OCI-LY7 (cell line): ENCODE data around the gene ZFYVE26. TPM values are rescaled to one million over a fixed set of nuclear protein-coding genes. Genes with fewer than 3 reads are reported as not detected.
A peak's percentile ranks its signal among the peaks of the same experiment; 100 is the strongest.
"Not testable (repeated sequence)": the region's sequence is repeated elsewhere in the genome, so short reads cannot be mapped to it uniquely, and the experiment has no call there.

Source experiments
- BruUV-seq: library from RNA; stranded (reverse); fragments of 400-500 nt; replicated peaks from 2 replicates; lab custom pipeline; 2021; lab: Mats Ljungman, UMichigan
- CTCF ChIA-PET: fragments of 300-600 bp; sonication (Branson Sonifier 250); formaldehyde crosslinking; loops from one replicate; lab custom pipeline; 2022; ENCODE audit warnings: antibody characterized with exemption; ENCODE audit not compliant: unreplicated experiment; lab: Charles Lee
- POLR2A ChIA-PET: fragments of 300-600 bp; sonication (Branson Sonifier 250); formaldehyde crosslinking; loops from one replicate; lab custom pipeline; 2022; ENCODE audit warnings: antibody characterized with exemption; lab: Charles Lee
- DNase-seq: peaks from one replicate; pipeline ENCODE4 v3.0.0-alpha.2; 2015; ENCODE audit warnings: low spot score
- H2AFZ ChIP-seq: fragments of 200-600 bp; sonication (generic), shearing (Covaris generic); 2 replicates; pipeline ENCODE4 v1.6.1; 2014; ENCODE audit warnings: mild to moderate bottlenecking, antibody characterized with exemption, low read length, moderate library complexity
- H3K27ac ChIP-seq: fragments of 200-600 bp; sonication (generic); 2 replicates; pipeline ENCODE4 v1.5.1; 2014; ENCODE audit warnings: mixed run types, low read depth, mild to moderate bottlenecking, moderate library complexity, low read length, inconsistent platforms; ENCODE audit not compliant: poor library complexity, severe bottlenecking
- H3K36me3 ChIP-seq: fragments of 200-600 bp; sonication (generic); 2 replicates; pipeline ENCODE4 v1.6.1; 2014; ENCODE audit warnings: mild to moderate bottlenecking, antibody characterized with exemption, low read length, moderate library complexity, mixed read lengths; ENCODE audit not compliant: insufficient read depth
- H3K4me1 ChIP-seq: fragments of 200-600 bp; sonication (generic); 2 replicates; pipeline ENCODE4 v1.5.1; 2014; ENCODE audit warnings: mild to moderate bottlenecking, low read length; ENCODE audit not compliant: insufficient read depth, poor library complexity, severe bottlenecking
- H3K4me2 ChIP-seq: fragments of 200-600 bp; sonication (generic); 2 replicates; pipeline ENCODE4 v1.6.1; 2014; ENCODE audit warnings: mild to moderate bottlenecking, low read length
- H3K4me3 ChIP-seq: fragments of 200-600 bp; sonication (generic); 2 replicates; pipeline ENCODE4 v1.5.1; 2014; ENCODE audit warnings: mild to moderate bottlenecking, low read depth, low read length; ENCODE audit not compliant: poor library complexity, severe bottlenecking
- H3K79me2 ChIP-seq: fragments of 200-600 bp; sonication (generic); 2 replicates; pipeline ENCODE4 v1.6.1; 2016; ENCODE audit warnings: low read depth, mild to moderate bottlenecking, low read length, moderate library complexity, mixed read lengths; ENCODE audit not compliant: insufficient read depth
- H3K9me2 ChIP-seq: fragments of 200-600 bp; sonication (generic); 2 replicates; pipeline ENCODE4 v1.6.1; 2016; ENCODE audit warnings: mild to moderate bottlenecking, low read length, mixed read lengths; ENCODE audit not compliant: insufficient read depth
- H3K9me3 ChIP-seq: fragments of 200-600 bp; sonication (generic); 2 replicates; pipeline ENCODE4 v1.6.1; 2014; ENCODE audit warnings: mild to moderate bottlenecking, mixed run types, low read length, mixed read lengths
- H4K20me1 ChIP-seq: fragments of 200-600 bp; sonication (generic); 2 replicates; pipeline ENCODE4 v1.6.1; 2014; ENCODE audit warnings: mild to moderate bottlenecking, antibody characterized with exemption, low read length, moderate library complexity, mixed read lengths; ENCODE audit not compliant: insufficient read depth
- EZH2phosphoT487 ChIP-seq: fragments of 200-600 bp; sonication (generic); IDR thresholded peaks from 2 replicates; pipeline ENCODE4 v1.6.1; 2018; ENCODE audit warnings: low read depth, borderline replicate concordance, mild to moderate bottlenecking, mixed run types, antibody characterized with exemption, low read length, moderate library complexity, mixed read lengths
- intact Hi-C: fragments of 100-400 bp; cut with micrococcal nuclease; formaldehyde crosslinking; loops from one replicate; pipeline ENCODE4 v1.10.0; 2022; ENCODE audit not compliant: unreplicated experiment
- total RNA-seq, 2 experiments: library from RNA; depleted of rRNA in 1 of 2; stranded (reverse); fragments of >200 nt in 1 of 2; shearing (Covaris generic) in 1 of 2; gene quantifications; 2 replicates each; pipeline ENCODE4 v1.2.3, GENCODE V29; 2014 to 2022
- TF ChIP-seq, protein P1 (sequence below): fragments of 200-600 bp; sonication (generic); conservative IDR thresholded peaks from 2 replicates; pipeline ENCODE4 v1.5.1; 2014; ENCODE audit warnings: mild to moderate bottlenecking, antibody characterized with exemption, low read length, moderate library complexity, mixed read lengths

The ZFYVE26 gene
- total RNA-seq, 2 experiments from 2014 or later: 12.0 to 22.8 TPM

GRCh38 chr14:67718265-67718664, 98.1 kb downstream of the ZFYVE26 start:
- Histone ChIP-seq H3K36me3 (no peaks in the 10 kb centered on the region), H2AFZ (no peak overlapping the region), H3K9me3 (no peaks in the 10 kb centered on the region), H3K9me2 (no peaks in the 10 kb centered on the region), H3K4me3 (no peak overlapping the region), H3K27ac (no peak overlapping the region), H3K4me1 (no peaks in the 10 kb centered on the region), H3K79me2 (no peaks in the 10 kb centered on the region), H4K20me1 (no peaks in the 10 kb centered on the region), H3K4me2 (no peak overlapping the region)
- ChIA-PET POLR2A (interaction anchor here (0.8 kb wide), 1 partner anchor 129 kb away, joined by 3 read pairs; no protein-coding TSS in a partner anchor), CTCF (no interaction called here)
- no peak for DNase-seq
- intact Hi-C loops: no loop called here
- TF ChIP-seq EZH2phosphoT487: no peak
- TF ChIP-seq, protein P1, sequence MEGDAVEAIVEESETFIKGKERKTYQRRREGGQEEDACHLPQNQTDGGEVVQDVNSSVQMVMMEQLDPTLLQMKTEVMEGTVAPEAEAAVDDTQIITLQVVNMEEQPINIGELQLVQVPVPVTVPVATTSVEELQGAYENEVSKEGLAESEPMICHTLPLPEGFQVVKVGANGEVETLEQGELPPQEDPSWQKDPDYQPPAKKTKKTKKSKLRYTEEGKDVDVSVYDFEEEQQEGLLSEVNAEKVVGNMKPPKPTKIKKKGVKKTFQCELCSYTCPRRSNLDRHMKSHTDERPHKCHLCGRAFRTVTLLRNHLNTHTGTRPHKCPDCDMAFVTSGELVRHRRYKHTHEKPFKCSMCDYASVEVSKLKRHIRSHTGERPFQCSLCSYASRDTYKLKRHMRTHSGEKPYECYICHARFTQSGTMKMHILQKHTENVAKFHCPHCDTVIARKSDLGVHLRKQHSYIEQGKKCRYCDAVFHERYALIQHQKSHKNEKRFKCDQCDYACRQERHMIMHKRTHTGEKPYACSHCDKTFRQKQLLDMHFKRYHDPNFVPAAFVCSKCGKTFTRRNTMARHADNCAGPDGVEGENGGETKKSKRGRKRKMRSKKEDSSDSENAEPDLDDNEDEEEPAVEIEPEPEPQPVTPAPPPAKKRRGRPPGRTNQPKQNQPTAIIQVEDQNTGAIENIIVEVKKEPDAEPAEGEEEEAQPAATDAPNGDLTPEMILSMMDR: no peak
- no TSS peak for BruUV-seq

DNA sequence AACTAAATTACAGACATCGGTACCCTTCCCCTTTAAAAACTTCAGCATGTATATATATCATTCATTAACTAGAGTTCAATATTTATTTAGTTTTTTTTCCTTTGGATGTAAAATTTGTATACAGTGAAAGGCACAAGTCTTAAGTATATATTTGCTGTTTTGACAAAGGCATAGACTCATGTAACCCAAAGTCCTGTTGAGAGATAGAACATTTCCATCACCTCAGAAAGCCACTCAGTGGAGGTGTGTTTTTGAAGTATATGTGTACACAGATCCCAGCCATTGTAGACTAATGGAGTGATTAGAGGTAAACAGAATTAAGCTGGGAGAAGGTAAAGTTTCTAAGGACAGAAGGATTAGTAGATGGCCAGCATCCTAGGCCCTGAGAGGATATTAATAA, 99.3 kb downstream of the ZFYVE26 start:
- no peaks in the 10 kb centered on the region for H3K79me2 ChIP-seq
- POLR2A ChIA-PET: no interaction called here
- no peak overlapping the region for H3K27ac ChIP-seq
- TF ChIP-seq, protein P1: no peak
- TF ChIP-seq EZH2phosphoT487: no peak
- DNase-seq: no peak
- no peak overlapping the region for H2AFZ ChIP-seq
- intact Hi-C loops: no loop called here
- H3K9me3 ChIP-seq: no peaks in the 10 kb centered on the region
- no peaks in the 10 kb centered on the region for H3K9me2 ChIP-seq
- no peaks in the 10 kb centered on the region for H4K20me1 ChIP-seq
- CTCF ChIA-PET: no interaction called here
- H3K4me3 ChIP-seq: no peak overlapping the region
- no peaks in the 10 kb centered on the region for H3K36me3 ChIP-seq
- H3K4me2 ChIP-seq: no peak overlapping the region
- H3K4me1 ChIP-seq: no peaks in the 10 kb centered on the region
- BruUV-seq: no TSS peak

GRCh38 chr14:67710209-67710608, 106.2 kb downstream of the ZFYVE26 start:
- peaks cover 29% of the 10 kb centered on the region; the same call in 1 of the 2 replicates for H3K9me3 ChIP-seq
- H3K79me2 ChIP-seq: no peaks in the 10 kb centered on the region
- intact Hi-C loops: no loop called here
- H4K20me1 ChIP-seq: no peaks in the 10 kb centered on the region
- H3K27ac ChIP-seq: no peak overlapping the region
- H3K9me2 ChIP-seq: no peaks in the 10 kb centered on the region
- no peak for TF ChIP-seq EZH2phosphoT487
- TF ChIP-seq, protein P1: no peak
- ChIA-PET CTCF (no interaction called here), POLR2A (interaction anchor here (0.8 kb wide), 1 partner anchor 12 kb away, joined by 3 read pairs; no protein-coding TSS in a partner anchor)
- peak; percentile 56 for DNase-seq
- H2AFZ ChIP-seq: no peak overlapping the region
- no peaks in the 10 kb centered on the region for H3K36me3 ChIP-seq
- H3K4me2 ChIP-seq: no peak overlapping the region
- H3K4me1 ChIP-seq: no peaks in the 10 kb centered on the region
- no peak overlapping the region for H3K4me3 ChIP-seq
- no TSS peak for BruUV-seq

- intact Hi-C loops: loop anchor here (10.0 kb wide), 2 partner anchors 185 to 545 kb away; no protein-coding TSS in a partner anchor
- BruUV-seq: not testable (repeated sequence)
Measured at GRCh38 chr14:67709796-67710195, 106.6 kb downstream of the ZFYVE26 start.

More at GRCh38 chr14:67709796-67710195, 106.6 kb downstream of the ZFYVE26 start:
- H3K4me2 ChIP-seq, H3K36me3 ChIP-seq, H4K20me1 ChIP-seq, H3K27ac ChIP-seq, CTCF ChIA-PET, H3K79me2 ChIP-seq, H3K9me2 ChIP-seq, DNase-seq, H3K4me1 ChIP-seq, H3K4me3 ChIP-seq, H2AFZ ChIP-seq: not testable (repeated sequence)
- POLR2A ChIA-PET: interaction anchor here (0.8 kb wide), 1 partner anchor 11 kb away, joined by 3 read pairs; no protein-coding TSS in a partner anchor
- peaks cover 29% of the 10 kb centered on the region; the same call in 1 of the 2 replicates for H3K9me3 ChIP-seq
